ENCODE measurements around the gene TCF3. TPM values are rescaled to one million over a fixed set of nuclear protein-coding genes. Genes with fewer than 3 reads are reported as not detected.

The TCF3 gene
- total RNA-seq, 2 experiments from 2014 or later, result 124 to 126 TPM

GRCh38 chr19:1580382-1580781, 72.0 kb downstream of the TCF3 start:
- H3K27me3 Mint-ChIP-seq, result no peaks in the 10 kb centered on the region
- peaks cover 21% of the 10 kb centered on the region for H3K36me3 Mint-ChIP-seq (ENCODE audit: low read depth)
- POLR2A ChIA-PET, result no interaction called here
- intact Hi-C loops (cut with micrococcal nuclease), result no loop called here
- DNase-seq (no peak), ATAC-seq (no peak)
- H3K4me3 Mint-ChIP-seq, result no peak overlapping the region
- no peak for TF ChIP-seq CTCF (IDR thresholded peaks at IDR 0.05)
- no peak overlapping the region for H3K27ac Mint-ChIP-seq
- CTCF ChIA-PET, result no interaction called here
- no peaks in the 10 kb centered on the region for H3K4me1 Mint-ChIP-seq (ENCODE audit: low read depth)
- H3K9me3 Mint-ChIP-seq, result no peaks in the 10 kb centered on the region

- Mint-ChIP-seq H3K4me1 (ENCODE audit: low read depth) (no peaks in the 10 kb centered on the region), H3K27ac (no peak overlapping the region), H3K9me3 (no peaks in the 10 kb centered on the region), H3K4me3 (no peak overlapping the region), H3K36me3 (ENCODE audit: low read depth) (peaks cover 14% of the 10 kb centered on the region), H3K27me3 (no peaks in the 10 kb centered on the region)
- intact Hi-C loops (cut with micrococcal nuclease), result no loop called here
- no peak for ATAC-seq
- CTCF ChIA-PET, result interaction anchor here (0.9 kb wide), 1 partner anchor 12 kb away, joined by 3 read pairs; no protein-coding TSS in a partner anchor
- POLR2A ChIA-PET, result no interaction called here
- TF ChIP-seq CTCF (IDR thresholded peaks at IDR 0.05), result no peak
- DNase-seq, result no peak
Observed at GRCh38 chr19:1579222-1579621, 73.2 kb downstream of the TCF3 start.

- Mint-ChIP-seq H3K4me1 (ENCODE audit: low read depth) (no peaks in the 10 kb centered on the region), H3K9me3 (no peaks in the 10 kb centered on the region), H3K27me3 (no peaks in the 10 kb centered on the region), H3K4me3 (no peak overlapping the region), H3K36me3 (ENCODE audit: low read depth) (peaks cover 10% of the 10 kb centered on the region), H3K27ac (no peak overlapping the region)
- DNase-seq (no peak), ATAC-seq (no peak)
- intact Hi-C loops (cut with micrococcal nuclease), result no loop called here
- no peak for TF ChIP-seq CTCF (IDR thresholded peaks at IDR 0.05)
- ChIA-PET CTCF (interaction anchor here (0.9 kb wide), 1 partner anchor 13 kb away, joined by 3 read pairs; no protein-coding TSS in a partner anchor), POLR2A (interaction anchor here (4.6 kb wide), 1 partner anchor 11 kb away, joined by 26 read pairs; no protein-coding TSS in a partner anchor)
Observed at GRCh38 chr19:1577929-1578618, 74.3 kb downstream of the TCF3 start.

- Mint-ChIP-seq H3K4me3 (no peak overlapping the region), H3K36me3 (ENCODE audit: low read depth) (peaks cover 10% of the 10 kb centered on the region), H3K4me1 (ENCODE audit: low read depth) (no peaks in the 10 kb centered on the region), H3K27ac (no peak overlapping the region), H3K9me3 (no peaks in the 10 kb centered on the region), H3K27me3 (no peaks in the 10 kb centered on the region)
- intact Hi-C loops (cut with micrococcal nuclease), result no loop called here
- ATAC-seq, result no peak
- DNase-seq, result no peak
- no peak for TF ChIP-seq CTCF (IDR thresholded peaks at IDR 0.05)
- ChIA-PET CTCF (interaction anchor here (1.3 kb wide), 1 partner anchor 249 kb away, joined by 5 read pairs; no protein-coding TSS in a partner anchor), POLR2A (interaction anchor here (4.6 kb wide), 1 partner anchor 12 kb away, joined by 26 read pairs; no protein-coding TSS in a partner anchor)
Observed at GRCh38 chr19:1577090-1577928, 75.1 kb downstream of the TCF3 start.
